Dermis microvascular lymphatic vessel endothelial cell (primary cell): ENCODE data around the gene FAM3B. TPM values are rescaled to one million over a fixed set of nuclear protein-coding genes. Genes with fewer than 3 reads are reported as not detected.

ENCODE experiments used
- DNase-seq, 2 donors: peaks; one replicate each; pipeline versions ENCODE4 v3.0.0 to v3.0.0-alpha.2; 2010; ENCODE audit warnings: low read depth in 2 of 2
- total RNA-seq: library from RNA; depleted of rRNA; stranded (reverse); fragments of >200 nt; gene quantifications from 2 replicates; pipeline ENCODE4 v1.2.1, GENCODE V29; 2014

The FAM3B gene
- total RNA-seq, 1 donor from 2014 or later: not detected

DNA sequence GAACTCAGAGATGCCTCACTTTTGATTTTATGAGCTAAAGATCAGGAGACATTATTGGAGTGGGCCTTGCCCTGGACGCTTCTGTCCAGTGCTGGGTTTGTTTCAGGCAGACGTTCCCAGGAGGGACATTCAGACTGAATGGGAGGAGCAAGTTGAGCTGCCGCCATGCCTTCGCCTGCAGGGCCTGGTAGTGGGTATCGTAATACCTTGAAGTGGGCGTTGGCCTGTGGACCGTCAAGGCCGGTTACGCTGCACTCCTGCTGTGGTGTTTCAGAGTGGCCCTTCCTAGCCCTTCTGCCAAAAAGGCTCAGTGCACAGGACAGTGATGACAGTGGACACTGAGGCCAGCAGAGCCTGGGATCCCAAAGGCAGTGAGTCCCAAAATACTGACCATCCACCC, 1.6 kb downstream of the FAM3B start:
- no peak for DNase-seq

- no peak for DNase-seq
These were observed 2.7 kb downstream of the FAM3B start for GRCh38 chr21:41319273-41319672.

DNA sequence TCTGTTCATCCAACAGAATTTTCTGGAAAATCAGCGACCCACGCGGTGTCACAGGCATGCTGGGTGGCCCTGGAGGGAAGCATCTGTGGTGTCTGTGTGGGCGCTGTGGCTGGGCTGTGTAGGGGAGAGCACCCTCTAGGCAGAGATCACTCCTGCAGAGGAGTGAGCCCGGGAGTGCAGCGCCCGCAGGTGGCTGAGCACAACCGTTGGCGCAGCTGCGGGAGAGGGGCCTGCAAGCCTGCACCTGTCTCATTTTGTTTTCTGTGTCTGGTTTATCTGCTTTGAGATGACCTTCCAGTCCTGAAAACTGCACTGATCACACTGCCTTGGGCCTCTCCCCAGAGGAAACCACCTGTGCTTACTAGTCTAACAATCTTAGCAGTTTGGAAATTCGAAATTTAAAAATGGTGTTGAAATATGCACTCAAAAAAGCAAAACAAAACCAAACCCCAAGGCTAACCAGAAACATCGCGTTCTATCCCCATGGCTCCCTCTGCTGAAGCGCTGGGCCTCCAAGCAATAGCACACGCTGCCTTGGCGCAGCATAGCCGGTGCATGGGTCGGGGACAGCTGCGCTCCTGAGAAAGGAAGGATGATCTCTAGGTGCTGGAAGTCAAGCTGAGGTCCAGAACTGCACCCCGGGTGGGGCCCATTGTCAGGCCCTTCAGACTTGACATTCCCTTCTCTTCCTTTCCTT, 4.8 kb downstream of the FAM3B start:
- DNase-seq: no peak

DNA sequence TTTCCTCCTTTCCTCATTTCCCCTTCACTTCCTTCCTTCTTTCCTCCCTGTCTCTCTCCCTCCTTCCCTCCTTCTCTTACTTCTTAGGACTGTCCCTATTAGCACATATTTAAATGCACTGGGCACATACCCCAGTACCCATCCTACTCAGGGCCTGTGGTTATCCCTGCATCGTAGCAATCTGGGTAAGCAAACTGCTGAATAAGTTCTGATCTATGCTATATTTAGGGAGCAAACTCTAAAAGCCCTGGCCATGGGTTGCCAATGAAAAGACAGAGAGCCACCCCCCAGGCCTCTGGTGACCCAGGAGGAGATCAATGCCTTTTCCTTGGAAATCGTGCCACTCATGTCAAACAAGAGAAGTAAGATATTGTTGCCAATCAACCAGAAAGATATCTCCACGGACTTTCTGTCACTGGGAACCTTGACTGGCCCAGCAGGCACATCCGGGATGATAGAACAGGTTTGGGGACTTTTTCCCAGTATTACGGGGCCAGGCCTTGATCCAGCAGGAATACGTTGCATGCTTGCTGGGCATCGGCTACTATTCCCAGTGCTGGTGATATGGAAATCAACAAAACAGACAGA, 5.4 kb downstream of the FAM3B start:
- no peak for DNase-seq

GRCh38 chr21:41322496-41323382, 6.1 kb downstream of the FAM3B start:
- DNase-seq: no peak

GRCh38 chr21:41325138-41325912, 8.7 kb downstream of the FAM3B start:
- DNase-seq: no peak

DNA sequence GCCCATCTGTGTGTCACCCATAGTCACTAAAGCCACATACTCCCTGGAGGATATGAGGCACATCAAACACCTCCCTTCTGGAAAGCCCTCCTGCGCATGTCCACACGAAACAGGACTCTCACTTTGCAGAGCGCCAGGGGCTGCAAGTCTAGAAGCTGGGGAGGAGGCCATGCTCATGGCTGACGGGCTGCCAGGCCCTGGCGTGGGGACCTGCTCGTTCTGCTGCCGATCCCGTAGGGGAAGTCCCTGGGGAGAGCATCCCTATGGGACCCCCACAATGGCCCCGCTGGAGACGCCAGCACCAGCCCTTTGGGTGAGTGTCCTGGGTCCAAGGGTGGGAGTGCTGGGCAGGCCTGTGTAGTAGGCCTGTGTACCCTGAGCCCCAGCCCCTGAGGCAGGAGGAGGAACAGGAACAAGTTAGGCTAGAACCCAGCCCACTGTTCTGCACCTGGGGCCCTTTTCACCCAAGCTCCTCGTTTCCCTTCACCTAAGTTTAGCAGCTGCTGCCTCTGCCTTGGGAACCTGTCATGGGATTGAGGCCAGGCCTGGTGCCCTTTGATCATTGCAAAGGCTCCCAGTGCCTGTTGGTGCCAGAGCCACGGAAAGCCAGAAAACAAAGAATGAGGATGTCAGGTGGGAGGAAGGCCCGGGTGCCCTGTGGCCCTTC, 9.9 kb downstream of the FAM3B start:
- no peak for DNase-seq

DNA sequence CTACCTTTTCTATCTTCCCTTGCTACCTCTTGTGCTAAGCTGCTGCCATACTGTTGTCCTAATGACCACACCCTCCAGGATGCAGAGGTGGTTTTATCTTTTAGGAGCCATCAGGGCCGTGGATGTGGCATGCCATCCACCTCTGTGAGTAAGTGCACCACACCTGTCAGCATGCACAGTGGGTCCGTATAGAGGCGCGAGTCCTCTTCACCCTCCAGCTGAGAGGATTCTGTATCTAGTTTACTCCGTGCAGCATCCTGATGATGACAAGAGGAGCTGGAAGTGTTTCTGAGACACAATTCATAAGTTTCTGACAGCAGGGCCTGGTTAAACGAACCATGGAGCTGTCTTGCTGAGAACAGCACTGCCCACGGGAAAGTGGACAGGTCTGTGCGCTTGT, 11.2 kb downstream of the FAM3B start:
- DNase-seq: no peak

GRCh38 chr21:41328660-41329607, 12.3 kb downstream of the FAM3B start:
- no peak for DNase-seq

GRCh38 chr21:41333752-41334151, 17.2 kb downstream of the FAM3B start:
- DNase-seq: no peak

- no peak for DNase-seq
These were observed 20.9 kb downstream of the FAM3B start for GRCh38 chr21:41337515-41337914.

GRCh38 chr21:41338455-41338854, 21.9 kb downstream of the FAM3B start:
- DNase-seq: no peak

DNA sequence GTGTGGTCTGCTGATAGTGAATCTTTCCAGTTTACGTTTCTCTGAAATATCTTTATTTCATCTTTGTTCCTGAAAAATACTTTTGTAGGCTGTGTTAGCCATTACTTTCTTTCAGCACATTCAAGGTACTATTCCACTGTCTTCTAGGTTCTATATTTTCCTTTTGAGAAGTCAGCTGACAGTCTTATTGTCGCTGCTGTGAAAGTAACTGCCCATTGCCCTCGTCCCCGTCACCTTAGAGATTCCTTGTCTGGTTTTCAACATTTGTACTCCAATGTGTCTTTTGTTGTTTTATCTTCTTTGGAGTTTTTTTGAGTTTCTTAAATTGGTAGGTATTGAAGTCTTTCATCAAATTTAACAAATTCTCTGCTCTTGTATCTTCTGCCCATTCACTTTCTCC, 25.4 kb downstream of the FAM3B start:
- DNase-seq: no peak

GRCh38 chr21:41344146-41344545, 27.5 kb downstream of the FAM3B start:
- no peak for DNase-seq

- DNase-seq: no peak
These were observed 28.8 kb downstream of the FAM3B start for GRCh38 chr21:41345356-41345755.

GRCh38 chr21:41345934-41346685, 29.5 kb downstream of the FAM3B start:
- no peak for DNase-seq

- DNase-seq: no peak
These were observed 30.2 kb downstream of the FAM3B start for GRCh38 chr21:41346758-41347157.

DNA sequence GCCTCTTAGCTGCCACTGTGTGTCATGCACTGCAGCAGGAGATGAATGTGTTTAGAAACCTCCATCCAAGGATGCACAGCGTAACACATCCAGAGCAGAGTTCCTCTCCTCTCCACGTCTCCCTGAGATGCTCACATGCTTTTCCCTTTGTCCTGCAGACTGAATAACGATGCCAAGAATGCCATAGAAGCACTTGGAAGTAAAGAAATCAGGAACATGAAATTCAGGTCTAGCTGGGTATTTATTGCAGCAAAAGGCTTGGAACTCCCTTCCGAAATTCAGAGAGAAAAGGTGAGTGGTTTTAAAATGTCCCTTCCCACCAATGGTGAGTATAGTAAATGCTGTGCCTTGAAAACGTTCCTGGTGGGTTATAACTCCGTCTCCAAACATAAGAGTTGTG, 31.8 kb downstream of the FAM3B start:
- no peak for DNase-seq

- no peak for DNase-seq
These were observed 32.5 kb downstream of the FAM3B start for GRCh38 chr21:41349126-41349525.
